Measurements from ENCODE around the gene CHRDL1. TPM values are rescaled to one million over a fixed set of nuclear protein-coding genes. Genes with fewer than 3 reads are reported as not detected.

Gene CHRDL1
- total RNA-seq, 1 donor from 2014 or later = 15.5 TPM

DNA sequence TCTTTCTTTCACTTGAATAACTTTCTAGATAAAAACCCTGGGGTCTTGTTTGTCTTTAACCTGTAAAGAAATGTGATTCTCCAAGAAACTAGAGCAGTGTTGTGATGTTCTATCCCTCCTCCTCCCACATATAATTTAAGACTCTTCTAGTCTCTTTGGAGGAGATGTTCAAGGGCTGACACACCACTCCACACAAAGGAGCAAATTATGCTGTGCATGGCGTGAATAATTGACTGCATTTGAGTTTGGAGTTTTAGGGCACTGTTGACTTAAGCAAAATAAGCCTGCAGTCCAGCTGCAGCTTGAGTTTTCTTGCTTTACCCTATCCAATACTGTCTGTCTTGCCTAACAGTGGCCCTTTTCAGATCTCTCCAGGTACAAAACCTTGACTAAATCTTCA, 119.7 kb downstream of the CHRDL1 start:
- DNase-seq (ENCODE audit: low spot score) = no peak
- Histone ChIP-seq H3K9ac (no peak overlapping the region), H3K79me2 (ENCODE audit: low read depth) (no peaks in the 10 kb centered on the region), H3K9me3 (ENCODE audit: low read depth) (no peaks in the 10 kb centered on the region), H3K27ac (no peak overlapping the region), H3K4me3 (no peak overlapping the region), H3K4me2 (no peak overlapping the region), H3F3A (ENCODE audit: low read depth) (no peaks in the 10 kb centered on the region), H3K27me3 (no peaks in the 10 kb centered on the region), H2AFZ (replicated peaks) (no peak overlapping the region), H3K36me3 (no peaks in the 10 kb centered on the region), H4K20me1 (ENCODE audit: low read depth) (no peaks in the 10 kb centered on the region), H3K4me1 (peaks cover 15% of the 10 kb centered on the region)
- H3K9me3 Mint-ChIP-seq = peaks cover 8% of the 10 kb centered on the region
- TF ChIP-seq EZH2 (IDR thresholded peaks at IDR 0.05) (no peak), EZH2phosphoT487 (IDR thresholded peaks at IDR 0.05) (no peak), CTCF (IDR thresholded peaks at IDR 0.05) (no peak)
- H3K36me3 Mint-ChIP-seq = peaks cover 10% of the 10 kb centered on the region
- peaks cover 4% of the 10 kb centered on the region for H3K27me3 Mint-ChIP-seq (ENCODE audit: insufficient read depth, low read depth)
- H3K4me3 Mint-ChIP-seq = no peak overlapping the region
- H3K4me1 Mint-ChIP-seq = peaks cover 25% of the 10 kb centered on the region
- peak overlapping the region; percentile 92 for H3K27ac Mint-ChIP-seq

- Histone ChIP-seq H3K27ac (no peak overlapping the region), H3K9me3 (ENCODE audit: low read depth) (no peaks in the 10 kb centered on the region), H3K4me2 (no peak overlapping the region), H3F3A (ENCODE audit: low read depth) (no peaks in the 10 kb centered on the region), H2AFZ (replicated peaks) (no peak overlapping the region), H3K4me1 (peaks cover 28% of the 10 kb centered on the region), H3K4me3 (no peak overlapping the region), H3K36me3 (no peaks in the 10 kb centered on the region), H3K27me3 (no peaks in the 10 kb centered on the region), H3K79me2 (ENCODE audit: low read depth) (no peaks in the 10 kb centered on the region), H4K20me1 (ENCODE audit: low read depth) (no peaks in the 10 kb centered on the region), H3K9ac (no peak overlapping the region)
- H3K27ac Mint-ChIP-seq = peak overlapping the region; percentile 51
- H3K9me3 Mint-ChIP-seq = peaks cover 8% of the 10 kb centered on the region
- peaks cover 7% of the 10 kb centered on the region for H3K27me3 Mint-ChIP-seq (ENCODE audit: insufficient read depth, low read depth)
- no peak overlapping the region for H3K4me3 Mint-ChIP-seq
- TF ChIP-seq EZH2phosphoT487 (IDR thresholded peaks at IDR 0.05) = no peak
- H3K36me3 Mint-ChIP-seq = peaks cover 10% of the 10 kb centered on the region
- H3K4me1 Mint-ChIP-seq = peaks cover 34% of the 10 kb centered on the region
- DNase-seq (ENCODE audit: low spot score) = no peak
These were observed 124.4 kb downstream of the CHRDL1 start for GRCh38 chrX:110671068-110671803.

- Mint-ChIP-seq H3K36me3 (peaks cover 10% of the 10 kb centered on the region), H3K4me3 (no peak overlapping the region), H3K9me3 (peaks cover 8% of the 10 kb centered on the region), H3K4me1 (peaks cover 23% of the 10 kb centered on the region), H3K27me3 (ENCODE audit: insufficient read depth, low read depth) (peaks cover 7% of the 10 kb centered on the region), H3K27ac (no peak overlapping the region)
- TF ChIP-seq EZH2phosphoT487 (IDR thresholded peaks at IDR 0.05) (no peak), CTCF (IDR thresholded peaks at IDR 0.05) (no peak), EZH2 (IDR thresholded peaks at IDR 0.05) (no peak)
- DNase-seq (ENCODE audit: low spot score) = no peak
- Histone ChIP-seq H3K4me1 (peaks cover 15% of the 10 kb centered on the region), H2AFZ (replicated peaks) (no peak overlapping the region), H3K4me2 (no peak overlapping the region), H3K79me2 (ENCODE audit: low read depth) (no peaks in the 10 kb centered on the region), H3F3A (ENCODE audit: low read depth) (no peaks in the 10 kb centered on the region), H4K20me1 (ENCODE audit: low read depth) (no peaks in the 10 kb centered on the region), H3K36me3 (no peaks in the 10 kb centered on the region), H3K9ac (no peak overlapping the region), H3K27ac (no peak overlapping the region), H3K9me3 (ENCODE audit: low read depth) (peaks cover 1% of the 10 kb centered on the region), H3K27me3 (no peaks in the 10 kb centered on the region), H3K4me3 (no peak overlapping the region)
These were observed 126.0 kb downstream of the CHRDL1 start for GRCh38 chrX:110669572-110669971.

- Histone ChIP-seq H3K9ac (no peak overlapping the region), H3K9me3 (ENCODE audit: low read depth) (peaks cover 3% of the 10 kb centered on the region), H3K4me3 (no peak overlapping the region), H3K4me2 (no peak overlapping the region), H2AFZ (replicated peaks) (no peak overlapping the region), H3K4me1 (peaks cover 15% of the 10 kb centered on the region), H4K20me1 (ENCODE audit: low read depth) (no peaks in the 10 kb centered on the region), H3K27me3 (no peaks in the 10 kb centered on the region), H3K27ac (no peak overlapping the region), H3F3A (ENCODE audit: low read depth) (no peaks in the 10 kb centered on the region), H3K79me2 (ENCODE audit: low read depth) (no peaks in the 10 kb centered on the region), H3K36me3 (no peaks in the 10 kb centered on the region)
- Mint-ChIP-seq H3K4me3 (peak overlapping the region; percentile 74), H3K27ac (peak overlapping the region; percentile 99), H3K4me1 (peaks cover 25% of the 10 kb centered on the region), H3K9me3 (peaks cover 6% of the 10 kb centered on the region), H3K36me3 (peaks cover 7% of the 10 kb centered on the region), H3K27me3 (ENCODE audit: insufficient read depth, low read depth) (peaks cover 7% of the 10 kb centered on the region)
- peak; percentile 82 for DNase-seq (ENCODE audit: low spot score)
- TF ChIP-seq EZH2phosphoT487 (IDR thresholded peaks at IDR 0.05) (no peak), CTCF (IDR thresholded peaks at IDR 0.05) (no peak), EZH2 (IDR thresholded peaks at IDR 0.05) (no peak)
These were observed 127.9 kb downstream of the CHRDL1 start for GRCh38 chrX:110667706-110668105.
